Endothelial cell of hepatic sinusoid (primary cell): ENCODE measurements around the gene LDLRAP1.

Experiments
- in situ Hi-C: cut with HindIII; loops from 2 replicates; pipeline ENCODE4 v1.10.0; 2017; ENCODE audit warnings: low sequenced_read_pairs

LDLRAP1 gene

DNA sequence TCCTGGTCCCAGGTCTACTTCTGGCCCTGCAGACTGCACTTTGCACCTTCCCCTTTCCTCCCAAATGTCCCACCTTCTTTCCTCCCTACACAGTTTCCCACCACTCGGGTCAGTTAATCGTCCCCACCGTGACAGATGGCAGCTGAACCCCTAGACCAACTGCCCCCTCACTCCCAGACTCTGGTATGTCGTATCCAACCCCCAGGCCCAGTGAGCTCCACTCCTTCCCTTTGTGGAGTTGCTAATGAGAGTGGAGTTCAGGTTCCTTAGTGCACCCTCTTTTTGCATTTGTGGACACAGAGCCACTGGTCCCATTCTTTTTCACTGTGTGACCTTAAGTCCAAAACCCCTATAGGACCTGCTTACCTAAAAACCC lies 75.0 kb downstream of the LDLRAP1 start:
- in situ Hi-C loops, result no loop called here
